ENCODE data around the gene ANXA2R. TPM values are rescaled to one million over a fixed set of nuclear protein-coding genes. Genes with fewer than 3 reads are reported as not detected.

ANXA2R gene
- total and polyA plus RNA-seq, 4 donors: 0.49 to 2.0 (median 0.71) TPM

- TF ChIP-seq, protein P1, sequence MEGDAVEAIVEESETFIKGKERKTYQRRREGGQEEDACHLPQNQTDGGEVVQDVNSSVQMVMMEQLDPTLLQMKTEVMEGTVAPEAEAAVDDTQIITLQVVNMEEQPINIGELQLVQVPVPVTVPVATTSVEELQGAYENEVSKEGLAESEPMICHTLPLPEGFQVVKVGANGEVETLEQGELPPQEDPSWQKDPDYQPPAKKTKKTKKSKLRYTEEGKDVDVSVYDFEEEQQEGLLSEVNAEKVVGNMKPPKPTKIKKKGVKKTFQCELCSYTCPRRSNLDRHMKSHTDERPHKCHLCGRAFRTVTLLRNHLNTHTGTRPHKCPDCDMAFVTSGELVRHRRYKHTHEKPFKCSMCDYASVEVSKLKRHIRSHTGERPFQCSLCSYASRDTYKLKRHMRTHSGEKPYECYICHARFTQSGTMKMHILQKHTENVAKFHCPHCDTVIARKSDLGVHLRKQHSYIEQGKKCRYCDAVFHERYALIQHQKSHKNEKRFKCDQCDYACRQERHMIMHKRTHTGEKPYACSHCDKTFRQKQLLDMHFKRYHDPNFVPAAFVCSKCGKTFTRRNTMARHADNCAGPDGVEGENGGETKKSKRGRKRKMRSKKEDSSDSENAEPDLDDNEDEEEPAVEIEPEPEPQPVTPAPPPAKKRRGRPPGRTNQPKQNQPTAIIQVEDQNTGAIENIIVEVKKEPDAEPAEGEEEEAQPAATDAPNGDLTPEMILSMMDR (IDR thresholded peaks at IDR 0.05; ENCODE audit: low read depth, low read length, missing input control): no peak
- no peak for TF ChIP-seq FOXA1 (IDR thresholded peaks at IDR 0.05)
These were observed 19.7 kb downstream of the ANXA2R start (continued) for GRCh38 chr5:43020399-43020746.

- H3K4me1 ChIP-seq (ENCODE audit: control insufficient read depth in 4 of 4, insufficient read depth in 4 of 4, low read length in 3 of 4): peaks cover 0 to 15% (median 5%) of the 10 kb centered on the region in 4 donors
- peaks cover 0 to 9% (median 3%) of the 10 kb centered on the region in 4 donors for H3K9me3 ChIP-seq (ENCODE audit: control insufficient read depth in 4 of 4, low read length in 3 of 4)
- H3K27me3 ChIP-seq (ENCODE audit: control insufficient read depth in 4 of 4, insufficient read depth in 4 of 4, low read length in 3 of 4): peaks cover 0 to 16% (median 9%) of the 10 kb centered on the region in 4 donors
- H3K4me3 ChIP-seq (ENCODE audit: low read depth in 1 of 3, low read length in 3 of 3): peak overlapping the region; percentile 36 to 48 (median 46)
- no peak for TF ChIP-seq NR2F2 (IDR thresholded peaks at IDR 0.05)
- TF ChIP-seq YY1 (IDR thresholded peaks at IDR 0.05): peak; percentile 51
- TF ChIP-seq, protein P1 (IDR thresholded peaks at IDR 0.05; ENCODE audit: low read depth, low read length, missing input control): peak; percentile 55
- no peak for TF ChIP-seq REST (IDR thresholded peaks at IDR 0.05)
- TF ChIP-seq HNF4G (IDR thresholded peaks at IDR 0.05): no peak
- peak; percentile 27 for TF ChIP-seq MAX (IDR thresholded peaks at IDR 0.05)
- TF ChIP-seq, protein P2, sequence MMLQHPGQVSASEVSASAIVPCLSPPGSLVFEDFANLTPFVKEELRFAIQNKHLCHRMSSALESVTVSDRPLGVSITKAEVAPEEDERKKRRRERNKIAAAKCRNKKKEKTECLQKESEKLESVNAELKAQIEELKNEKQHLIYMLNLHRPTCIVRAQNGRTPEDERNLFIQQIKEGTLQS (IDR thresholded peaks at IDR 0.05): no peak
- TF ChIP-seq RAD21 (IDR thresholded peaks at IDR 0.05): peak; percentile 26 to 37
- no peak for TF ChIP-seq GABPA (IDR thresholded peaks at IDR 0.05 in 1 of 2, conservative IDR thresholded peaks at IDR 0.05 in 1 of 2)
- peak in 1 of 2 donors; percentile 17 for TF ChIP-seq RXRA (IDR thresholded peaks at IDR 0.05)
- no peak for TF ChIP-seq FOXA1 (IDR thresholded peaks at IDR 0.05)
- TF ChIP-seq TAF1 (conservative IDR thresholded peaks at IDR 0.05): no peak
- TF ChIP-seq JUND (IDR thresholded peaks at IDR 0.05): no peak
- no peak for TF ChIP-seq SP1 (IDR thresholded peaks at IDR 0.05)
- TF ChIP-seq, protein P3, sequence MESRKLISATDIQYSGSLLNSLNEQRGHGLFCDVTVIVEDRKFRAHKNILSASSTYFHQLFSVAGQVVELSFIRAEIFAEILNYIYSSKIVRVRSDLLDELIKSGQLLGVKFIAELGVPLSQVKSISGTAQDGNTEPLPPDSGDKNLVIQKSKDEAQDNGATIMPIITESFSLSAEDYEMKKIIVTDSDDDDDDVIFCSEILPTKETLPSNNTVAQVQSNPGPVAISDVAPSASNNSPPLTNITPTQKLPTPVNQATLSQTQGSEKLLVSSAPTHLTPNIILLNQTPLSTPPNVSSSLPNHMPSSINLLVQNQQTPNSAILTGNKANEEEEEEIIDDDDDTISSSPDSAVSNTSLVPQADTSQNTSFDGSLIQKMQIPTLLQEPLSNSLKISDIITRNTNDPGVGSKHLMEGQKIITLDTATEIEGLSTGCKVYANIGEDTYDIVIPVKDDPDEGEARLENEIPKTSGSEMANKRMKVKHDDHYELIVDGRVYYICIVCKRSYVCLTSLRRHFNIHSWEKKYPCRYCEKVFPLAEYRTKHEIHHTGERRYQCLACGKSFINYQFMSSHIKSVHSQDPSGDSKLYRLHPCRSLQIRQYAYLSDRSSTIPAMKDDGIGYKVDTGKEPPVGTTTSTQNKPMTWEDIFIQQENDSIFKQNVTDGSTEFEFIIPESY (IDR thresholded peaks at IDR 0.05): no peak
- TF ChIP-seq HNF4A (conservative IDR thresholded peaks at IDR 0.05): no peak
- TF ChIP-seq EGR1 (IDR thresholded peaks at IDR 0.05; ENCODE audit: low read depth in 2 of 2): no peak
- WGBS: 6% methylated on average over 39 of the region's 39 CpGs
- H3K27ac ChIP-seq (ENCODE audit: low read depth in 1 of 2, low read length in 2 of 2): peak overlapping the region; percentile 58 to 75
- DNase-seq (ENCODE audit: low spot score): peak; percentile 68
- H3K36me3 ChIP-seq (ENCODE audit: control insufficient read depth in 4 of 4, insufficient read depth in 3 of 4, low read depth in 1 of 4, low read length in 3 of 4): no peaks in the 10 kb centered on the region
- H3K9ac ChIP-seq (ENCODE audit: low read depth in 1 of 2, low read length in 2 of 2): peak overlapping the region in 1 of 2 donors; percentile 57
These were observed 20.3 kb downstream of the ANXA2R start for GRCh38 chr5:43019614-43020398.

All from liver (tissue), 9 donors.